Stimulated activated CD8-positive, alpha-beta memory T cell treated with anti-CD3 and anti-CD28 coated beads, Interleukin-7, amount 100 ng/mL, for 1 hour (primary cell): Measurements from ENCODE around the gene CD300A.
A peak's percentile ranks its signal among the peaks of the same experiment; 100 is the strongest.
"Not testable (repeated sequence)": the region's sequence is repeated elsewhere in the genome, so short reads cannot be mapped to it uniquely, and the experiment has no call there.

ENCODE experiments used
- DNase-seq, 2 donors: peaks; one replicate each; pipeline ENCODE4 v3.0.0-alpha.2; 2020; ENCODE audit warnings: low read depth in 2 of 2

Gene CD300A

GRCh38 chr17:74518413-74518981 lies 52.1 kb downstream of the CD300A start:
- DNase-seq = not testable (repeated sequence)

- no peak for DNase-seq
Observed at GRCh38 chr17:74520016-74520434, 53.6 kb downstream of the CD300A start.

GRCh38 chr17:74520790-74521480 lies 54.5 kb downstream of the CD300A start:
- no peak for DNase-seq

GRCh38 chr17:74521701-74522201 lies 55.3 kb downstream of the CD300A start:
- peak in 1 of 2 donors; percentile 13 for DNase-seq

GRCh38 chr17:74522381-74523105 lies 56.1 kb downstream of the CD300A start:
- DNase-seq = no peak

GRCh38 chr17:74523308-74523707 lies 56.9 kb downstream of the CD300A start:
- DNase-seq = no peak

GRCh38 chr17:74524653-74525464 lies 58.4 kb downstream of the CD300A start:
- DNase-seq = no peak

- DNase-seq = no peak
Observed at GRCh38 chr17:74525465-74525725, 59.0 kb downstream of the CD300A start.

GRCh38 chr17:74525781-74526288 lies 59.4 kb downstream of the CD300A start:
- DNase-seq = no peak

- no peak for DNase-seq
Observed at GRCh38 chr17:74526681-74527080, 60.2 kb downstream of the CD300A start.

GRCh38 chr17:74527081-74527480 lies 60.6 kb downstream of the CD300A start:
- DNase-seq = no peak

GRCh38 chr17:74527756-74528155 lies 61.3 kb downstream of the CD300A start:
- DNase-seq = no peak

GRCh38 chr17:74528491-74529199 lies 62.2 kb downstream of the CD300A start:
- DNase-seq = no peak

- no peak for DNase-seq
Observed at GRCh38 chr17:74529243-74529642, 62.8 kb downstream of the CD300A start.

- DNase-seq = no peak
Observed at GRCh38 chr17:74530831-74531150, 64.4 kb downstream of the CD300A start.

- no peak for DNase-seq
Observed at GRCh38 chr17:74531231-74531761, 64.9 kb downstream of the CD300A start, which contains the start of gene CD300LB. Gene CD300LB, minus strand, starts transcription at chr17:74531475. Its CDS starts 125 bp downstream, at chr17:74531350.

- DNase-seq = peak in 1 of 2 donors; percentile 4
Observed at GRCh38 chr17:74532115-74532514, 65.7 kb downstream of the CD300A start.
